B cell (primary cell): ENCODE measurements around the gene PLPPR2. TPM values are rescaled to one million over a fixed set of nuclear protein-coding genes. Genes with fewer than 3 reads are reported as not detected.

Source experiments
- ATAC-seq: fragments of 200-7000 bp; cut with Tn5 transposase; one replicate; pipeline ENCODE4 v1.10.0; 2021; ENCODE audit warnings: low read depth, mild to moderate bottlenecking, moderate number of reproducible peaks, moderate library complexity
- CTCF ChIA-PET: fragments of 350-600 bp; sonication (Branson Sonifier 250); formaldehyde crosslinking; loops from one replicate; lab custom pipeline; 2021; ENCODE audit warnings: antibody characterized with exemption, inconsistent platforms; lab: Charles Lee
- POLR2A ChIA-PET: fragments of 350-600 bp; sonication (Branson Sonifier 250); formaldehyde crosslinking; loops from one replicate; lab custom pipeline; 2021; ENCODE audit warnings: antibody characterized with exemption; lab: Charles Lee
- DNase-seq: peaks from one replicate; pipeline ENCODE4 v3.0.0; 2013
- H2AFZ ChIP-seq: 2 replicates; pipeline ENCODE4 v1.6.1; 2012; ENCODE audit warnings: mild to moderate bottlenecking, low read depth, low read length; ENCODE audit not compliant: insufficient read depth, poor library complexity, severe bottlenecking
- H3K27ac ChIP-seq, 2 donors: 1 replicate in 1 of 2; 2 replicates in 1 of 2; pipeline ENCODE4 v1.5.1; 2012 to 2013; ENCODE audit warnings: low read length in 2 of 2, mild to moderate bottlenecking in 2 of 2, moderate library complexity in 1 of 2
- H3K27me3 ChIP-seq, 4 experiments: fragments of 200-600 bp in 1 of 4; sonication (generic) in 1 of 4; replicated peaks in 1 of 4; 1 replicate in 2 of 4; 2 replicates in 2 of 4; pipeline versions ENCODE4 v1.6.1 to v1.7.0; 2013 to 2016; ENCODE audit warnings: low read length in 3 of 4, mild to moderate bottlenecking in 2 of 4, mixed read lengths in 1 of 4, moderate library complexity in 1 of 4; ENCODE audit not compliant: insufficient read depth in 4 of 4, control insufficient read depth in 3 of 4; ENCODE audit errors: control extremely low read depth in 1 of 4
- H3K36me3 ChIP-seq, 2 experiments: replicated peaks in 1 of 2; 1 replicate in 1 of 2; 2 replicates in 1 of 2; pipeline versions ENCODE4 v1.6.1 to v1.7.1; 2013; ENCODE audit warnings: low read length in 1 of 2; ENCODE audit not compliant: insufficient read depth in 2 of 2, control insufficient read depth in 1 of 2; ENCODE audit errors: control extremely low read depth in 1 of 2, extremely low read depth in 1 of 2
- H3K4me1 ChIP-seq, 2 donors: fragments of 200-600 bp in 1 of 2; sonication (generic) in 1 of 2; 1 replicate in 1 of 2; 2 replicates in 1 of 2; pipeline versions ENCODE4 v1.5.1 to v1.6.1; 2013 to 2017; ENCODE audit warnings: low read length in 2 of 2; ENCODE audit not compliant: control insufficient read depth in 2 of 2, insufficient read depth in 2 of 2
- H3K4me2 ChIP-seq: replicated peaks from 2 replicates; pipeline ENCODE3; 2012; ENCODE audit warnings: mild to moderate bottlenecking, low read depth, low read length; ENCODE audit not compliant: poor library complexity, severe bottlenecking
- H3K4me3 ChIP-seq, 5 experiments: fragments of 200-600 bp in 1 of 5; sonication (generic) in 1 of 5; 1 replicate in 3 of 5; 2 replicates in 2 of 5; pipeline versions ENCODE4 v1.5.1 to v1.7.0; 2011 to 2016; ENCODE audit warnings: low read length in 4 of 5, mild to moderate bottlenecking in 4 of 5, low read depth in 2 of 5, control low read depth in 1 of 5, moderate library complexity in 1 of 5; ENCODE audit not compliant: insufficient read depth in 1 of 5; ENCODE audit errors: control extremely low read depth in 1 of 5, extremely low read depth in 1 of 5
- H3K79me2 ChIP-seq: fragments of 200-600 bp; sonication (generic); one replicate; pipeline ENCODE4 v1.6.0; 2016; ENCODE audit warnings: low read length; ENCODE audit not compliant: control insufficient read depth, insufficient read depth
- H3K9ac ChIP-seq: fragments of 200-600 bp; sonication (generic); 2 replicates; pipeline ENCODE4 v1.6.1; 2017; ENCODE audit warnings: mild to moderate bottlenecking, low read length, moderate library complexity
- H3K9me3 ChIP-seq, 3 donors: one replicate each; pipeline versions ENCODE4 v1.6.1 to v1.7.1; 2013; ENCODE audit warnings: low read length in 2 of 3; ENCODE audit not compliant: control insufficient read depth in 2 of 3, insufficient read depth in 1 of 3; ENCODE audit errors: control extremely low read depth in 1 of 3
- H4K20me1 ChIP-seq: 2 replicates; pipeline ENCODE4 v1.6.0; 2012; ENCODE audit warnings: mild to moderate bottlenecking, low read length; ENCODE audit not compliant: insufficient read depth, control insufficient read depth, poor library complexity, severe bottlenecking
- H3K27ac Mint-ChIP-seq: one replicate; pipeline ENCODE4 v1.8.0; 2021; ENCODE audit warnings: mixed read lengths
- H3K27me3 Mint-ChIP-seq: one replicate; pipeline ENCODE4 v1.8.0; 2021; ENCODE audit warnings: mixed read lengths
- H3K4me1 Mint-ChIP-seq: one replicate; pipeline ENCODE4 v1.8.0; 2021; ENCODE audit warnings: mixed read lengths
- H3K4me3 Mint-ChIP-seq: one replicate; pipeline ENCODE4 v1.8.0; 2021; ENCODE audit warnings: mixed read lengths
- H3K9me3 Mint-ChIP-seq: one replicate; pipeline ENCODE4 v1.8.0; 2022; ENCODE audit warnings: mixed read lengths; ENCODE audit not compliant: insufficient read depth
- EZH2 ChIP-seq: IDR thresholded peaks from 2 replicates; pipeline ENCODE4 v1.6.1; 2012; ENCODE audit warnings: borderline replicate concordance, low read depth, mild to moderate bottlenecking, moderate library complexity, low read length; ENCODE audit not compliant: insufficient read depth, poor library complexity, severe bottlenecking
- WGBS: methylation state at CpG from one replicate; pipeline ENCODE4 v1.1.5; 2013; ENCODE audit warnings: missing lambda C conversion rate; ENCODE audit not compliant: insufficient coverage; 5-methylcytosine and 5-hydroxymethylcytosine counted together
- intact Hi-C: fragments of 100-400 bp; cut with micrococcal nuclease; formaldehyde crosslinking; loops from one replicate; pipeline ENCODE4 v1.10.0; 2022
- polyA plus RNA-seq: library from polyadenylated mRNA; depleted of rRNA; stranded (reverse); fragments of >200 nt; gene quantifications from 2 replicates; pipeline ENCODE4 v1.2.3, GENCODE V29; 2012
- total RNA-seq, 2 donors: library from RNA; stranded (reverse); fragments of 120-200 nt in 1 of 2; gene quantifications; 1 replicate in 1 of 2; 2 replicates in 1 of 2; pipeline versions ENCODE4 v1.2.3 to v1.2.4, GENCODE V29; 2013 to 2022
- TF ChIP-seq, protein P1 (sequence below): fragments of 200-600 bp; IDR thresholded peaks from one replicate; pipeline ENCODE4 v1.8.0; 2022; ENCODE audit warnings: antibody characterized with exemption, mild to moderate bottlenecking

PLPPR2 gene
- total and polyA plus RNA-seq, 2 donors (not counting 1 experiment from before 2014, with no cell fraction given): 3.8 to 11.1 TPM

DNA sequence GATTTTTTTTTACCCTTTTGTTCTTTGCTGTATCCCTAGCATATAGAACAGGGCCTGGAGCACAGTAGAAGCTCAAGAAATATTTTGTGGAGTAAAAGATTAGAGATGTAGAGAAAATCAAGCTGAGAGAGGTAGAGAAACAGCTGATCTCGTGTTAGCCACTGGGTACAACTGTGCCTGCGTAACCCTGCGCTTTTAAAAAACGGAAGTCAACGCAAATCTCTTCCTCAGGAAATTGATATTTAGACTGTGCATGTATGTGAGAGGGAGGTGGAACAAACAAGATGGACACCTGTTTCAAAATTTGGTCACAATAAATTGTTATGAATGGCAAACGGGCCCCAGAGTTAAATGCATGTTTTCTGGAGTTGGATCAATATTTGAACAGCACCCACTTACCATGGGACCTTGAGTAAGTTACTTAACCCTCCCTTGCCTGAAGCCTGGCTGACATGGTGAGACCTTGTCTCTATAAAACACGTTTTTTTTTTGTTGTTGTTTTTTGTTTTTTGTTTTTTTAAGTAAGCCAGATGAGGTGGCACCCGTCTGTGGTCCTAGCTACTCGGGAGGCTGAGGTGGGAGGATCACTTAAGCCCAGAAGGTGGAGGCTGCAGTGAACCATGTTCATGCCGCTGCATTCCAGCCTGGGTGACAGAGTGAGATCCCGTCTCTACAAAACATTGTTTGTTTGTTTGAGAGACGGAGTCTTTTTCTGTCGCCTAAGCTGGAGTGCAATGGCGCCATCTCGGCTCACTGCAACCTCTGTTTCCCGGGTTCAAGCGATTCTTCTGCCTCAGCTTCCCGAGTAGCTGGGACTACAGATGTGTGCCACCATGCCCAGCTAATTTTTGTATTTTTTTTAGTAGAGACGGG lies 32.2 kb downstream of the PLPPR2 start:
- DNase-seq (peak; percentile 75), ATAC-seq (peak; percentile 56)
- no peaks in the 10 kb centered on the region for H3K27me3 Mint-ChIP-seq
- H3K4me3 ChIP-seq: peak overlapping the region in 2 of 5 experiments; percentile 9 to 35
- H3K36me3 ChIP-seq: no peaks in the 10 kb centered on the region
- H3K27me3 ChIP-seq: peaks cover 0 to 4% (median 1%) of the 10 kb centered on the region in 4 experiments
- peak overlapping the region; percentile 68 for H3K4me3 Mint-ChIP-seq
- H3K9ac ChIP-seq: no peak overlapping the region
- no peak for TF ChIP-seq EZH2
- TF ChIP-seq, protein P1, sequence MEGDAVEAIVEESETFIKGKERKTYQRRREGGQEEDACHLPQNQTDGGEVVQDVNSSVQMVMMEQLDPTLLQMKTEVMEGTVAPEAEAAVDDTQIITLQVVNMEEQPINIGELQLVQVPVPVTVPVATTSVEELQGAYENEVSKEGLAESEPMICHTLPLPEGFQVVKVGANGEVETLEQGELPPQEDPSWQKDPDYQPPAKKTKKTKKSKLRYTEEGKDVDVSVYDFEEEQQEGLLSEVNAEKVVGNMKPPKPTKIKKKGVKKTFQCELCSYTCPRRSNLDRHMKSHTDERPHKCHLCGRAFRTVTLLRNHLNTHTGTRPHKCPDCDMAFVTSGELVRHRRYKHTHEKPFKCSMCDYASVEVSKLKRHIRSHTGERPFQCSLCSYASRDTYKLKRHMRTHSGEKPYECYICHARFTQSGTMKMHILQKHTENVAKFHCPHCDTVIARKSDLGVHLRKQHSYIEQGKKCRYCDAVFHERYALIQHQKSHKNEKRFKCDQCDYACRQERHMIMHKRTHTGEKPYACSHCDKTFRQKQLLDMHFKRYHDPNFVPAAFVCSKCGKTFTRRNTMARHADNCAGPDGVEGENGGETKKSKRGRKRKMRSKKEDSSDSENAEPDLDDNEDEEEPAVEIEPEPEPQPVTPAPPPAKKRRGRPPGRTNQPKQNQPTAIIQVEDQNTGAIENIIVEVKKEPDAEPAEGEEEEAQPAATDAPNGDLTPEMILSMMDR: no peak
- H3K27ac ChIP-seq: peak overlapping the region; percentile 58 to 61
- peak overlapping the region; percentile 85 for H3K27ac Mint-ChIP-seq
- H3K4me2 ChIP-seq: peak overlapping the region; percentile 44
- H4K20me1 ChIP-seq: no peaks in the 10 kb centered on the region
- no peaks in the 10 kb centered on the region for H3K9me3 Mint-ChIP-seq
- ChIA-PET CTCF (interaction anchor here (1.2 to 1.5 kb wide), 3 partner anchors 20 to 95 kb away, joined by 3 to 6 read pairs (median 3); no protein-coding TSS in a partner anchor), POLR2A (interaction anchor here (1.5 kb wide), 1 partner anchor 12 kb away, joined by 3 read pairs; the partner anchor contains the start of gene SWSAP1)
- peak overlapping the region; percentile 53 for H2AFZ ChIP-seq
- intact Hi-C loops: no loop called here
- WGBS: 70% methylated on average over 17 of the region's 19 CpGs
- H3K4me1 ChIP-seq: peaks cover 32 to 36% of the 10 kb centered on the region in 2 donors
- H3K79me2 ChIP-seq: no peaks in the 10 kb centered on the region
- peaks cover 27% of the 10 kb centered on the region for H3K4me1 Mint-ChIP-seq
- H3K9me3 ChIP-seq: peaks cover 0 to 18% (median 4%) of the 10 kb centered on the region in 3 donors
